Keratinocyte (primary cell): Measurements from ENCODE around the gene LRRC51. TPM values are rescaled to one million over a fixed set of nuclear protein-coding genes. Genes with fewer than 3 reads are reported as not detected.
A peak's percentile ranks its signal among the peaks of the same experiment; 100 is the strongest.

Experiments used
- DNase-seq: peaks from one replicate; pipeline ENCODE4 v3.0.0-alpha.2; 2011; ENCODE audit warnings: low read depth, missing footprints, low spot score
- FAIRE-seq: peaks from 2 replicates; lab custom pipeline; 2011; peaks lifted over from hg19 to GRCh38; lab: Jason Lieb, UNC
- H2AFZ ChIP-seq: 2 replicates; pipeline ENCODE4 v1.6.0; 2012; ENCODE audit warnings: low read length, control low read depth, inconsistent platforms; ENCODE audit not compliant: control insufficient read depth
- H3K27ac ChIP-seq: 2 replicates; pipeline ENCODE4 v1.5.1; 2011; ENCODE audit warnings: low read length; ENCODE audit not compliant: control insufficient read depth, insufficient read depth
- H3K27me3 ChIP-seq: 3 replicates; pipeline ENCODE4 v1.6.0; 2011; ENCODE audit warnings: low read length; ENCODE audit not compliant: control insufficient read depth, insufficient read depth; ENCODE audit errors: extremely low read depth
- H3K36me3 ChIP-seq, 2 experiments: 2 replicates in 1 of 2; 3 replicates in 1 of 2; pipeline ENCODE4 v1.5.1; 2011; ENCODE audit warnings: low read length in 2 of 2, mild to moderate bottlenecking in 1 of 2; ENCODE audit not compliant: control insufficient read depth in 2 of 2, insufficient read depth in 2 of 2; ENCODE audit errors: extremely low read depth in 1 of 2
- H3K4me1 ChIP-seq: 3 replicates; pipeline ENCODE4 v1.5.1; 2011; ENCODE audit warnings: low read length; ENCODE audit not compliant: control insufficient read depth, insufficient read depth; ENCODE audit errors: extremely low read depth
- H3K4me2 ChIP-seq: 3 replicates; pipeline ENCODE4 v1.6.0; 2011; ENCODE audit warnings: low read depth, low read length; ENCODE audit not compliant: control insufficient read depth, insufficient read depth; ENCODE audit errors: extremely low read depth
- H3K4me3 ChIP-seq, 3 experiments: fragments of 200-600 bp in 1 of 3; sonication (generic) in 1 of 3; 2 replicates in 2 of 3; 3 replicates in 1 of 3; pipeline ENCODE4 v1.5.1; 2011 to 2016; ENCODE audit warnings: low read length in 3 of 3, mild to moderate bottlenecking in 3 of 3, control low read depth in 2 of 3, inconsistent platforms in 1 of 3, low read depth in 1 of 3, mixed read lengths in 1 of 3, mixed run types in 1 of 3, moderate library complexity in 1 of 3; ENCODE audit not compliant: control insufficient read depth in 2 of 3, insufficient read depth in 2 of 3; ENCODE audit errors: extremely low read depth in 1 of 3
- H3K79me2 ChIP-seq: 2 replicates; pipeline ENCODE4 v1.6.0; 2012; ENCODE audit warnings: low read length; ENCODE audit not compliant: control insufficient read depth, insufficient read depth
- H3K9ac ChIP-seq: 3 replicates; pipeline ENCODE4 v1.6.0; 2011; ENCODE audit warnings: low read length; ENCODE audit not compliant: control insufficient read depth, insufficient read depth; ENCODE audit errors: extremely low read depth
- H3K9me1 ChIP-seq: 3 replicates; pipeline ENCODE4 v1.6.0; 2011; ENCODE audit warnings: low read length; ENCODE audit not compliant: control insufficient read depth, insufficient read depth; ENCODE audit errors: extremely low read depth
- H3K9me3 ChIP-seq: 2 replicates; pipeline ENCODE4 v1.5.1; 2012; ENCODE audit warnings: low read depth, low read length; ENCODE audit not compliant: control insufficient read depth
- H4K20me1 ChIP-seq: 3 replicates; pipeline ENCODE4 v1.6.0; 2011; ENCODE audit warnings: low read length; ENCODE audit not compliant: control insufficient read depth, insufficient read depth; ENCODE audit errors: extremely low read depth
- CTCF ChIP-seq, 3 experiments: IDR thresholded peaks in 1 of 3; conservative IDR thresholded peaks in 1 of 3; optimal IDR thresholded peaks in 1 of 3; 2 replicates in 2 of 3; 3 replicates in 1 of 3; pipeline versions ENCODE3 to v1.5.1; 2011; ENCODE audit warnings: low read length in 3 of 3, mild to moderate bottlenecking in 3 of 3, moderate library complexity in 2 of 3, control low read depth in 1 of 3, inconsistent platforms in 1 of 3; ENCODE audit not compliant: insufficient read depth in 2 of 3; ENCODE audit errors: extremely low read depth in 1 of 3
- EZH2 ChIP-seq: IDR thresholded peaks from one replicate; pipeline ENCODE4 v1.6.1; 2012; ENCODE audit warnings: inconsistent platforms, mild to moderate bottlenecking, low read length, moderate library complexity
- dilution Hi-C: fragments of 300-500 bp; cut with MboI; formaldehyde crosslinking; loops from one replicate; pipeline ENCODE4 v1.7.0; 2020; ENCODE audit warnings: low sequenced_read_pairs; ENCODE audit not compliant: extremely low pct_ligation_motif_present
- polyA plus RNA-seq, 5 experiments: library from polyadenylated mRNA; depleted of rRNA in 3 of 5; stranded (reverse) in 3 of 5; stranded (forward) in 1 of 5; unstranded in 1 of 5; fragments of >200 nt; gene quantifications; 1 replicate in 1 of 5; 2 replicates in 3 of 5; 3 replicates in 1 of 5; pipeline versions ENCODE4 v1.2.1 to v1.2.3, GENCODE V29; 2011 to 2012; ENCODE audit warnings: missing spikeins in 2 of 5, low read depth in 1 of 5, low replicate concordance in 1 of 5

Gene LRRC51
- polyA plus RNA-seq, 1 donor (not counting 4 experiments of a cell fraction or from before 2014, with no cell fraction given), result 5.2 TPM

- Histone ChIP-seq H3K9me1 (no peaks in the 10 kb centered on the region), H3K4me1 (peaks cover 40% of the 10 kb centered on the region), H4K20me1 (no peaks in the 10 kb centered on the region), H3K9ac (no peak overlapping the region), H3K4me3 (no peak overlapping the region), H3K4me2 (no peak overlapping the region), H3K27me3 (no peaks in the 10 kb centered on the region), H3K79me2 (peaks cover 72% of the 10 kb centered on the region), H2AFZ (no peak overlapping the region), H3K9me3 (no peaks in the 10 kb centered on the region), H3K27ac (peak overlapping the region; percentile 55), H3K36me3 (peaks cover 2 to 8% of the 10 kb centered on the region in 2 experiments)
- no peak for TF ChIP-seq EZH2
- TF ChIP-seq CTCF (optimal IDR thresholded peaks at IDR 0.05 in 1 of 3, IDR thresholded peaks at IDR 0.05 in 1 of 3, conservative IDR thresholded peaks at IDR 0.05 in 1 of 3; ENCODE audit: extremely low read depth in 1 of 3, insufficient read depth in 2 of 3, low read length in 3 of 3), result no peak
- FAIRE-seq (no peak), DNase-seq (no peak)
- dilution Hi-C loops, result no loop called here
Measured at GRCh38 chr11:72069200-72069599, 11.4 kb upstream of the LRRC51 start.

DNA sequence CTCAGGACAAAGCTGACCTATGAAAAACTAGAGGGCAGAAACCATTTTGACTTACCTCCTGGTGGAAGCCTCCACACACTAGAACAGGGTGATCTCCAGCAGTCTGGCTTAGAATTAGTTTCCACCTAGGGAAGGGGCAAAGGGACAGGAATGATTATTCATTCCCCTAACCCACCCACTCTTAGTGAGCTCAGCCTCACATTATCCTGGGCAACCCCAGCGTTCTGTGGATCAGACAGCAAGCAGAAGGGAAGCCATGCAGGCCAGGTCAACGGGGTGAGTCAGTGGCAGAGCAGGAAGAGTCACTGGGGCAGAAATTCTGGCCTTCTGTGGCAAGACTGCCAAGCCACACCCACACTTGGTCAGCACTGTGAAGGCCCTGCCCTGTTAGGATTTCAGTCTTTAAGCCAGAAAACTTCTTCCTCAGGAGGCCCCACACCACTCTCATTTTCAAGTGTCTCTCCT is 10.8 kb upstream of the LRRC51 start:
- dilution Hi-C loops, result no loop called here
- peak overlapping the region; percentile 46 for H2AFZ ChIP-seq
- peaks cover 2 to 8% of the 10 kb centered on the region in 2 experiments for H3K36me3 ChIP-seq
- H3K9me3 ChIP-seq, result no peaks in the 10 kb centered on the region
- H4K20me1 ChIP-seq, result no peaks in the 10 kb centered on the region
- FAIRE-seq (peak; percentile 13), DNase-seq (no peak)
- H3K9me1 ChIP-seq, result no peaks in the 10 kb centered on the region
- H3K9ac ChIP-seq, result peak overlapping the region; percentile 14
- no peak overlapping the region for H3K4me3 ChIP-seq
- peaks cover 40% of the 10 kb centered on the region for H3K4me1 ChIP-seq
- H3K79me2 ChIP-seq, result peaks cover 75% of the 10 kb centered on the region
- peak overlapping the region; percentile 37 for H3K4me2 ChIP-seq
- no peak for TF ChIP-seq CTCF (optimal IDR thresholded peaks at IDR 0.05 in 1 of 3, IDR thresholded peaks at IDR 0.05 in 1 of 3, conservative IDR thresholded peaks at IDR 0.05 in 1 of 3; ENCODE audit: extremely low read depth in 1 of 3, insufficient read depth in 2 of 3, low read length in 3 of 3)
- TF ChIP-seq EZH2, result no peak
- H3K27me3 ChIP-seq, result no peaks in the 10 kb centered on the region
- peak overlapping the region; percentile 55 for H3K27ac ChIP-seq
